OCI-LY1 (cell line): ENCODE results near the gene VOPP1.
A peak's percentile ranks its signal among the peaks of the same experiment; 100 is the strongest.

Experiments
- H2AFZ ChIP-seq: fragments of 200-600 bp; sonication (generic), shearing (Covaris generic); 2 replicates; pipeline ENCODE4 v1.6.0; 2014; ENCODE audit warnings: antibody characterized with exemption, mild to moderate bottlenecking, low read length
- H3F3A ChIP-seq: fragments of 200-600 bp; sonication (generic), shearing (Covaris generic); 2 replicates; pipeline ENCODE4 v1.6.0; 2014; ENCODE audit warnings: mild to moderate bottlenecking, antibody characterized with exemption, low read length, moderate library complexity; ENCODE audit not compliant: insufficient read depth
- H3K27ac ChIP-seq: fragments of 200-600 bp; sonication (generic); 2 replicates; pipeline ENCODE4 v1.5.1; 2014; ENCODE audit warnings: low read length, mixed run types, mild to moderate bottlenecking, low read depth; ENCODE audit not compliant: poor library complexity, severe bottlenecking
- H3K27me3 ChIP-seq: fragments of 200-600 bp; sonication (generic); 2 replicates; pipeline ENCODE4 v1.6.0; 2014; ENCODE audit warnings: antibody characterized with exemption, mild to moderate bottlenecking, low read length, moderate library complexity; ENCODE audit not compliant: insufficient read depth
- H3K36me3 ChIP-seq: fragments of 200-600 bp; sonication (generic); 2 replicates; pipeline ENCODE4 v1.6.1; 2014; ENCODE audit warnings: mild to moderate bottlenecking, antibody characterized with exemption, low read length, moderate library complexity, mixed read lengths; ENCODE audit not compliant: insufficient read depth
- H3K4me1 ChIP-seq: fragments of 200-600 bp; sonication (generic); 2 replicates; pipeline ENCODE4 v1.5.1; 2014; ENCODE audit warnings: mild to moderate bottlenecking, low read length, moderate library complexity; ENCODE audit not compliant: insufficient read depth, severe bottlenecking
- H3K4me2 ChIP-seq: fragments of 200-600 bp; sonication (generic), shearing (Covaris generic); 2 replicates; pipeline ENCODE4 v1.6.1; 2014; ENCODE audit warnings: low read length
- H3K4me3 ChIP-seq: fragments of 200-600 bp; sonication (generic); 2 replicates; pipeline ENCODE4 v1.5.1; 2014; ENCODE audit warnings: low read length, low read depth, mild to moderate bottlenecking, mixed read lengths; ENCODE audit not compliant: poor library complexity, severe bottlenecking
- H3K79me2 ChIP-seq: fragments of 200-600 bp; shearing (Covaris generic); 2 replicates; pipeline ENCODE4 v1.6.1; 2016; ENCODE audit warnings: mixed run types, low read length, mixed read lengths; ENCODE audit not compliant: insufficient read depth
- H3K9ac ChIP-seq: fragments of 200-600 bp; sonication (generic), shearing (Covaris generic); 2 replicates; pipeline ENCODE4 v1.6.1; 2014; ENCODE audit warnings: mild to moderate bottlenecking, low read length, mixed read lengths
- H3K9me2 ChIP-seq: fragments of 200-600 bp; sonication (generic), shearing (Covaris generic); 2 replicates; pipeline ENCODE4 v1.6.1; 2014; ENCODE audit warnings: low read depth, mild to moderate bottlenecking, low read length, mixed read lengths
- H3K9me3 ChIP-seq: fragments of 200-600 bp; shearing (Covaris generic); 2 replicates; pipeline ENCODE4 v1.6.1; 2014; ENCODE audit warnings: low read length, mixed read lengths
- H4K20me1 ChIP-seq: fragments of 200-600 bp; sonication (generic), shearing (Covaris generic); 2 replicates; pipeline ENCODE4 v1.6.0; 2016; ENCODE audit warnings: mild to moderate bottlenecking, low read length; ENCODE audit not compliant: insufficient read depth
- EZH2 ChIP-seq: fragments of 200-600 bp; sonication (generic), shearing (Covaris generic); IDR thresholded peaks from 2 replicates; pipeline ENCODE4 v1.8.0; 2017; ENCODE audit warnings: borderline replicate concordance, mixed run types, mild to moderate bottlenecking, antibody characterized with exemption, low read length, moderate library complexity, mixed read lengths
- TF ChIP-seq, protein P1 (sequence below): fragments of 200-600 bp; sonication (generic), shearing (Covaris generic); IDR thresholded peaks from 2 replicates; pipeline ENCODE4 v1.5.1; 2017; ENCODE audit warnings: mild to moderate bottlenecking, antibody characterized with exemption, low read length, moderate library complexity, mixed read lengths

VOPP1 gene

DNA sequence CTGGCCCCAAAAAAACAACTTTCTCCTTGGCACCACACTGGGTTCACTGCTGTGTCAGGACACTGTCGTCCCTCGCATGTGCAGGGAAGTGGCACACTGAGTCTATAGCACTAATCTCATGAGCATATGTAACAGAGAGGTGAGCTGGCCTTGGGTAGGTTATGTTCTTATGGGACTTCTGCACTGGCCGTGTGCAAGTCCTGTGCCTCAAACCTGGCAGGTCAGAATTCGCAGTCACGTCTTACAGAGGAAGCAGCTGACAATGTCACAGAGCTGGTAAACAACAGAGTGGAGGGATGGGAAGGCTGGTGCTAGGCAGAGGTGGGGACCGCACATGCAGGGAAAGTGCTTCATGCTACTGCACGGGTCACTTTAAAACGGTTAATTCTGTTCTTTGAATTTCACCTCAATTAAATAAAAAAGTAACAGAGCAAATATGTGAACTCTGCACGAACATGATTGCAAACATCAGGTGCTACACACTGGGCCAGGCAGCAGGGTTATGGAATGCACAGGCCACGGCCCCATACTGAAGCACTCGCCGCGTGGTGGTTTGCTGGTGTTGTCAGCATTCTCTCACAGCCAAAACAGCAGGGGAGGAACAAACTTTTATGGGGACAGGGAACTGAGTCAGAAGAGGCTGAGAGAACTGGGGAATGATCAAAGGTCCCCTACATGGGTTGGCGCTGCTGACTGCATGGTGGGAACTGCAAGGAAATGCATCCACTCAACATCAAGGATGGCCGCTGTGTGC lies 54.2 kb downstream of the VOPP1 start:
- Histone ChIP-seq H3K27ac (peak overlapping the region; percentile 92), H3K9ac (peak overlapping the region; percentile 27; the same call in 1 of the 2 replicates), H3F3A (peaks cover 7% of the 10 kb centered on the region; the same call in 1 of the 2 replicates), H3K4me1 (peaks cover 100% of the 10 kb centered on the region), H3K79me2 (peaks cover 20% of the 10 kb centered on the region), H3K9me2 (no peaks in the 10 kb centered on the region), H3K4me2 (peak overlapping the region; percentile 26; the same call in 1 of the 2 replicates), H3K4me3 (no peak overlapping the region), H3K27me3 (no peaks in the 10 kb centered on the region), H3K9me3 (no peaks in the 10 kb centered on the region), H4K20me1 (no peaks in the 10 kb centered on the region), H3K36me3 (peaks cover 65% of the 10 kb centered on the region), H2AFZ (no peak overlapping the region)
- no peak for TF ChIP-seq EZH2
- TF ChIP-seq, protein P1, sequence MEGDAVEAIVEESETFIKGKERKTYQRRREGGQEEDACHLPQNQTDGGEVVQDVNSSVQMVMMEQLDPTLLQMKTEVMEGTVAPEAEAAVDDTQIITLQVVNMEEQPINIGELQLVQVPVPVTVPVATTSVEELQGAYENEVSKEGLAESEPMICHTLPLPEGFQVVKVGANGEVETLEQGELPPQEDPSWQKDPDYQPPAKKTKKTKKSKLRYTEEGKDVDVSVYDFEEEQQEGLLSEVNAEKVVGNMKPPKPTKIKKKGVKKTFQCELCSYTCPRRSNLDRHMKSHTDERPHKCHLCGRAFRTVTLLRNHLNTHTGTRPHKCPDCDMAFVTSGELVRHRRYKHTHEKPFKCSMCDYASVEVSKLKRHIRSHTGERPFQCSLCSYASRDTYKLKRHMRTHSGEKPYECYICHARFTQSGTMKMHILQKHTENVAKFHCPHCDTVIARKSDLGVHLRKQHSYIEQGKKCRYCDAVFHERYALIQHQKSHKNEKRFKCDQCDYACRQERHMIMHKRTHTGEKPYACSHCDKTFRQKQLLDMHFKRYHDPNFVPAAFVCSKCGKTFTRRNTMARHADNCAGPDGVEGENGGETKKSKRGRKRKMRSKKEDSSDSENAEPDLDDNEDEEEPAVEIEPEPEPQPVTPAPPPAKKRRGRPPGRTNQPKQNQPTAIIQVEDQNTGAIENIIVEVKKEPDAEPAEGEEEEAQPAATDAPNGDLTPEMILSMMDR, result no peak

DNA sequence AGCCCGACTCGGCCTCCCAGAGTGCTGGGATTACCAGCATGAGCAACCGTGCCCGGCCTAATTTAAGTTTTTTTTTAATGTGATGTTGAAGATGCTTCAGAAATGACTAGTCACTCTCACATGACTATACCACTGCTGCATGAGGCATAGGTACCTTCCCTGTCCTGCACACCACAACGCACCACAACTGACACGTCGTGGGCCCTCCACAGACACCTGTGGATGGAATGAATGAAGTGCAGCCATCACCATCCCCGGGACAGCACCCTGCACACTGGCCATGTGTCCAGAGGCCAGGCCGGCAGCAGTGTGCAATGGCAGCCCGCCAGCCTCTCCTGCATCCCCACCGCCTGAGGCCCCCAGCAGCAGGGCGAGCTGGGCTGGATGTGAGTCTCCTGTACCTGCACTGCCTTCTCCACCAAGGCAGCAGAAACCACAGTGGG lies 55.1 kb downstream of the VOPP1 start:
- peaks cover 7% of the 10 kb centered on the region; the same call in 1 of the 2 replicates for H3F3A ChIP-seq
- H3K27me3 ChIP-seq, result no peaks in the 10 kb centered on the region
- H4K20me1 ChIP-seq, result no peaks in the 10 kb centered on the region
- no peak for TF ChIP-seq EZH2
- TF ChIP-seq, protein P1, result no peak
- no peaks in the 10 kb centered on the region for H3K9me2 ChIP-seq
- H3K4me3 ChIP-seq, result no peak overlapping the region
- peaks cover 74% of the 10 kb centered on the region for H3K36me3 ChIP-seq
- peak overlapping the region; percentile 92 for H3K27ac ChIP-seq
- H2AFZ ChIP-seq, result no peak overlapping the region
- peak overlapping the region; percentile 26; the same call in 1 of the 2 replicates for H3K4me2 ChIP-seq
- H3K79me2 ChIP-seq, result peaks cover 15% of the 10 kb centered on the region
- peaks cover 100% of the 10 kb centered on the region for H3K4me1 ChIP-seq
- H3K9ac ChIP-seq, result peak overlapping the region; percentile 27; the same call in 1 of the 2 replicates
- H3K9me3 ChIP-seq, result no peaks in the 10 kb centered on the region

DNA sequence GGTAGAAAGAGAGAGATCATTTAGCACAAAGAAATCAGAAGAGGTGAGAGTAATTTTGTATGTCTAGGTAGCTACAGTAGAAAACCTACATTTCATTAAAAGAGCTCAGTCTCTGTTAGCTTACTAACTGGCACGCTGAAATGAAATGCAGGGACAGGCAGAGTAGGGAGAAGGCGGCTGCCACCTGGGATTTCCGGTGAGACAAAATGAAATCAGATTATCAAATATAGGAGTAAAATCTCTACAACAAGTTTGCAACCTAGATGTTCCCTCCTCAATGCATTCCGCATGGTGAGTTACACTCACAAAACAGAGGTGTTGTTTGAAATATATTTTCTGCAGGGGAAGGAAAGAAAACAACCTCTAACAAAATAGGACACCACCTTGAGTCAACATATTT lies 55.9 kb downstream of the VOPP1 start:
- no peaks in the 10 kb centered on the region for H3K9me2 ChIP-seq
- H3K4me3 ChIP-seq, result peak overlapping the region; percentile 32
- TF ChIP-seq, protein P1, result no peak
- TF ChIP-seq EZH2, result no peak
- peak overlapping the region; percentile 92 for H3K27ac ChIP-seq
- peaks cover 7% of the 10 kb centered on the region; the same call in 1 of the 2 replicates for H3K79me2 ChIP-seq
- peaks cover 82% of the 10 kb centered on the region for H3K36me3 ChIP-seq
- no peak overlapping the region for H2AFZ ChIP-seq
- peaks cover 100% of the 10 kb centered on the region for H3K4me1 ChIP-seq
- no peaks in the 10 kb centered on the region for H3K9me3 ChIP-seq
- H4K20me1 ChIP-seq, result no peaks in the 10 kb centered on the region
- H3K4me2 ChIP-seq, result peak overlapping the region; percentile 56
- H3K27me3 ChIP-seq, result no peaks in the 10 kb centered on the region
- H3F3A ChIP-seq, result peaks cover 7% of the 10 kb centered on the region; the same call in 1 of the 2 replicates
- peak overlapping the region; percentile 56 for H3K9ac ChIP-seq
